Esophagus squamous epithelium (tissue), 5 donors: ENCODE measurements around the gene PTPRJ. TPM values are rescaled to one million over a fixed set of nuclear protein-coding genes. Genes with fewer than 3 reads are reported as not detected.

Experiments used
- DNase-seq: peaks from one replicate; lab custom pipeline; 2025; lab: John Stamatoyannopoulos, UW
- H3K27ac ChIP-seq, 4 donors: fragments of 200-600 bp; sonication (generic); one replicate each; pipeline ENCODE4 v1.5.1; 2016 to 2019; ENCODE audit warnings: mild to moderate bottlenecking in 1 of 4
- H3K27me3 ChIP-seq, 4 donors: fragments of 200-600 bp; sonication (generic); 1 replicate in 3 of 4; 2 replicates in 1 of 4; pipeline versions ENCODE4 v1.5.1 to v1.6.0; 2017 to 2021; ENCODE audit warnings: antibody characterized with exemption in 1 of 4
- H3K36me3 ChIP-seq, 3 donors: fragments of 200-600 bp; sonication (generic); one replicate each; pipeline ENCODE4 v1.5.1; 2016 to 2019
- H3K4me1 ChIP-seq, 3 donors: fragments of 200-600 bp; sonication (generic); one replicate each; pipeline ENCODE4 v1.5.1; 2017 to 2019
- H3K4me3 ChIP-seq, 4 donors: fragments of 200-600 bp; sonication (generic); 1 replicate in 3 of 4; 2 replicates in 1 of 4; pipeline ENCODE4 v1.5.1; 2016 to 2019; ENCODE audit warnings: mild to moderate bottlenecking in 2 of 4, moderate library complexity in 1 of 4
- H3K9me3 ChIP-seq, 3 donors: fragments of 200-600 bp; sonication (generic); one replicate each; pipeline ENCODE4 v1.5.1; 2016 to 2019
- CTCF ChIP-seq, 6 experiments: fragments of 450-650 bp in 4 of 6; fragments of 200-600 bp in 2 of 6; sonication (generic) in 2 of 6; IDR thresholded peaks; one replicate each; pipeline ENCODE4 v1.5.1; 2016 to 2019; ENCODE audit warnings: antibody characterized with exemption in 6 of 6, mild to moderate bottlenecking in 4 of 6, moderate library complexity in 4 of 6
- POLR2A ChIP-seq, 4 donors: fragments of 450-650 bp; IDR thresholded peaks; one replicate each; pipeline ENCODE4 v1.6.1; 2017; ENCODE audit warnings: antibody characterized with exemption in 4 of 4, mild to moderate bottlenecking in 4 of 4, moderate library complexity in 3 of 4
- WGBS, 2 donors: methylation state at CpG; one replicate each; pipeline ENCODE4 v1.1.5; 2018; 5-methylcytosine and 5-hydroxymethylcytosine counted together
- intact Hi-C: fragments of 100-400 bp; cut with DNase I; formaldehyde crosslinking; loops from one replicate; pipeline ENCODE4 v1.15.0; 2022
- total RNA-seq, 4 donors: library from RNA; depleted of rRNA; stranded (reverse); fragments of >200 nt; gene quantifications; one replicate each; pipeline ENCODE4 v1.1.0, GENCODE V29; 2016
- donor health status: DM: yes; HTN: yes; CAD: no.

PTPRJ gene
- total RNA-seq, 4 donors from 2014 or later = 1.7 to 11.6 (median 3.4) TPM

GRCh38 chr11:48074425-48075181 lies 94.2 kb downstream of the PTPRJ start:
- 62 to 71% methylated on average over 3 of the region's 3 CpGs for WGBS, 2 donors
- H3K27ac ChIP-seq = no peak overlapping the region
- no peak for DNase-seq
- no peaks in the 10 kb centered on the region for H3K4me1 ChIP-seq
- H3K27me3 ChIP-seq = no peaks in the 10 kb centered on the region
- intact Hi-C loops = no loop called here
- H3K4me3 ChIP-seq = no peak overlapping the region
- H3K36me3 ChIP-seq = no peaks in the 10 kb centered on the region
- no peak for TF ChIP-seq CTCF (IDR thresholded peaks at IDR 0.05)
- no peak for TF ChIP-seq POLR2A (IDR thresholded peaks at IDR 0.05)
- H3K9me3 ChIP-seq = no peaks in the 10 kb centered on the region

GRCh38 chr11:48075637-48076036 lies 95.3 kb downstream of the PTPRJ start:
- WGBS, 2 donors = 89 to 100% methylated on average over 6 to 7 of the region's 7 CpGs

GRCh38 chr11:48077251-48077650 lies 96.9 kb downstream of the PTPRJ start:
- intact Hi-C loops = no loop called here
- 75 to 95% methylated on average over 6 of the region's 6 CpGs for WGBS, 2 donors
- no peak for TF ChIP-seq POLR2A (IDR thresholded peaks at IDR 0.05)
- no peak for TF ChIP-seq CTCF (IDR thresholded peaks at IDR 0.05)
- Histone ChIP-seq H3K9me3 (no peaks in the 10 kb centered on the region), H3K27ac (no peak overlapping the region), H3K4me3 (no peak overlapping the region), H3K4me1 (peaks cover 0 to 15% (median 3%) of the 10 kb centered on the region in 3 donors), H3K36me3 (no peaks in the 10 kb centered on the region), H3K27me3 (no peaks in the 10 kb centered on the region)
- DNase-seq = no peak

More at GRCh38 chr11:48075637-48076036, 95.3 kb downstream of the PTPRJ start:
- no peak overlapping the region for H3K27ac ChIP-seq
- no peaks in the 10 kb centered on the region for H3K36me3 ChIP-seq
- intact Hi-C loops = no loop called here
- no peaks in the 10 kb centered on the region for H3K9me3 ChIP-seq
- DNase-seq = no peak
- H3K27me3 ChIP-seq = no peaks in the 10 kb centered on the region
- TF ChIP-seq POLR2A (IDR thresholded peaks at IDR 0.05) (no peak), CTCF (IDR thresholded peaks at IDR 0.05) (no peak)
- H3K4me3 ChIP-seq = no peak overlapping the region
- H3K4me1 ChIP-seq = peaks cover 0 to 3% (median 0%) of the 10 kb centered on the region in 3 donors

- intact Hi-C loops = no loop called here
- WGBS, 2 donors = 100% methylated on average over 1 of the region's 1 CpG
Observed at GRCh38 chr11:48078689-48079088, 98.3 kb downstream of the PTPRJ start.

More at GRCh38 chr11:48078689-48079088, 98.3 kb downstream of the PTPRJ start:
- H3K4me3 ChIP-seq = no peak overlapping the region
- no peaks in the 10 kb centered on the region for H3K9me3 ChIP-seq
- H3K27me3 ChIP-seq = no peaks in the 10 kb centered on the region
- no peak overlapping the region for H3K27ac ChIP-seq
- TF ChIP-seq POLR2A (IDR thresholded peaks at IDR 0.05) (no peak), CTCF (IDR thresholded peaks at IDR 0.05) (no peak)
- peaks cover 0 to 15% (median 3%) of the 10 kb centered on the region in 3 donors for H3K4me1 ChIP-seq
- DNase-seq = no peak
- no peaks in the 10 kb centered on the region for H3K36me3 ChIP-seq
